Measurements from ENCODE around the gene CARMIL1.
A peak's percentile ranks its signal among the peaks of the same experiment; 100 is the strongest.

The CARMIL1 gene

GRCh38 chr6:25407431-25407830, 128.3 kb downstream of the CARMIL1 start:
- no peak for DNase-seq (ENCODE audit: low spot score)

GRCh38 chr6:25410102-25410501, 130.9 kb downstream of the CARMIL1 start:
- no peak for DNase-seq (ENCODE audit: low spot score)

GRCh38 chr6:25411316-25411950, 132.3 kb downstream of the CARMIL1 start:
- no peak for DNase-seq (ENCODE audit: low spot score)

- DNase-seq (ENCODE audit: low spot score): no peak
Measured at GRCh38 chr6:25413207-25413905, 134.2 kb downstream of the CARMIL1 start.

GRCh38 chr6:25414168-25414567, 135.0 kb downstream of the CARMIL1 start:
- no peak for DNase-seq (ENCODE audit: low spot score)

- DNase-seq (ENCODE audit: low spot score): no peak
Measured at GRCh38 chr6:25414755-25415154, 135.6 kb downstream of the CARMIL1 start.

GRCh38 chr6:25415274-25415673, 136.1 kb downstream of the CARMIL1 start:
- no peak for DNase-seq (ENCODE audit: low spot score)

- no peak for DNase-seq (ENCODE audit: low spot score)
Measured at GRCh38 chr6:25415701-25416100, 136.5 kb downstream of the CARMIL1 start.

GRCh38 chr6:25417046-25417605, 138.0 kb downstream of the CARMIL1 start:
- no peak for DNase-seq (ENCODE audit: low spot score)

GRCh38 chr6:25418454-25419052, 139.4 kb downstream of the CARMIL1 start:
- DNase-seq (ENCODE audit: low spot score): no peak

- no peak for DNase-seq (ENCODE audit: low spot score)
Measured at GRCh38 chr6:25419879-25420278, 140.7 kb downstream of the CARMIL1 start.

- DNase-seq (ENCODE audit: low spot score): peak; percentile 21
Measured at GRCh38 chr6:25423358-25423757, 144.2 kb downstream of the CARMIL1 start.

- DNase-seq (ENCODE audit: low spot score): no peak
Measured at GRCh38 chr6:25424303-25424702, 145.1 kb downstream of the CARMIL1 start.

- no peak for DNase-seq (ENCODE audit: low spot score)
Measured at GRCh38 chr6:25427549-25427948, 148.4 kb downstream of the CARMIL1 start.

- DNase-seq (ENCODE audit: low spot score): no peak
Measured at GRCh38 chr6:25428758-25429317, 149.7 kb downstream of the CARMIL1 start.

GRCh38 chr6:25431306-25431974, 152.3 kb downstream of the CARMIL1 start:
- DNase-seq (ENCODE audit: low spot score): no peak

GRCh38 chr6:25431975-25432307, 152.8 kb downstream of the CARMIL1 start:
- no peak for DNase-seq (ENCODE audit: low spot score)

GRCh38 chr6:25434921-25435320, 155.7 kb downstream of the CARMIL1 start:
- no peak for DNase-seq (ENCODE audit: low spot score)

GRCh38 chr6:25435416-25435985, 156.3 kb downstream of the CARMIL1 start:
- no peak for DNase-seq (ENCODE audit: low spot score)

GRCh38 chr6:25436760-25437159, 157.6 kb downstream of the CARMIL1 start:
- DNase-seq (ENCODE audit: low spot score): no peak

- DNase-seq (ENCODE audit: low spot score): no peak
Measured at GRCh38 chr6:25439368-25439767, 160.2 kb downstream of the CARMIL1 start.

All from SK-N-DZ (cell line).